ENCODE results near the gene PRRG2. TPM values are rescaled to one million over a fixed set of nuclear protein-coding genes. Genes with fewer than 3 reads are reported as not detected.

PRRG2 gene
- total RNA-seq, 2 experiments from 2014 or later: 1.5 TPM

DNA sequence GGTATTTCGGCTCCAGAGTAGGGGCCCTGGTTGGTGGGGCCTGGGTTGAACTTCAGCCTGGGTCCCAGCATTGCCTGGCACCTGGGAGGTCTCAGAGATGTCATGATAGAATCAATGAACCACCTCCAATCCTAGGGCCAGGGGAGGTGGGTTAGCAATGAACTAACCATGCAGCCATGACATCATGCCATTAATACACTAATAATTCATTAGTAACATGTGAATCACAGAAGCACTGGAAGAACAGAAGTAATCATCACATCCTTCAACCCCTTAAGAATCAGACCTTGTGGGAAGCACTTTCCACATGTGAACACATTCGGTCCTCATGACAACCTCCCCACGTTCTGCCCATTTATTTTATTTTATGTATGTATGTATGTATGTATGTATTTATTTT is 7.7 kb upstream of the PRRG2 start:
- H3K27me3 Mint-ChIP-seq: no peaks in the 10 kb centered on the region
- intact Hi-C loops (cut with micrococcal nuclease): no loop called here
- peaks cover 13% of the 10 kb centered on the region for H3K36me3 Mint-ChIP-seq (ENCODE audit: low read depth)
- CTCF ChIA-PET: interaction anchor here (1.2 to 9.1 kb wide), 4 partner anchors 11 to 67 kb away, joined by 3 to 185 read pairs (median 44); no protein-coding TSS in a partner anchor
- TF ChIP-seq, protein P1, sequence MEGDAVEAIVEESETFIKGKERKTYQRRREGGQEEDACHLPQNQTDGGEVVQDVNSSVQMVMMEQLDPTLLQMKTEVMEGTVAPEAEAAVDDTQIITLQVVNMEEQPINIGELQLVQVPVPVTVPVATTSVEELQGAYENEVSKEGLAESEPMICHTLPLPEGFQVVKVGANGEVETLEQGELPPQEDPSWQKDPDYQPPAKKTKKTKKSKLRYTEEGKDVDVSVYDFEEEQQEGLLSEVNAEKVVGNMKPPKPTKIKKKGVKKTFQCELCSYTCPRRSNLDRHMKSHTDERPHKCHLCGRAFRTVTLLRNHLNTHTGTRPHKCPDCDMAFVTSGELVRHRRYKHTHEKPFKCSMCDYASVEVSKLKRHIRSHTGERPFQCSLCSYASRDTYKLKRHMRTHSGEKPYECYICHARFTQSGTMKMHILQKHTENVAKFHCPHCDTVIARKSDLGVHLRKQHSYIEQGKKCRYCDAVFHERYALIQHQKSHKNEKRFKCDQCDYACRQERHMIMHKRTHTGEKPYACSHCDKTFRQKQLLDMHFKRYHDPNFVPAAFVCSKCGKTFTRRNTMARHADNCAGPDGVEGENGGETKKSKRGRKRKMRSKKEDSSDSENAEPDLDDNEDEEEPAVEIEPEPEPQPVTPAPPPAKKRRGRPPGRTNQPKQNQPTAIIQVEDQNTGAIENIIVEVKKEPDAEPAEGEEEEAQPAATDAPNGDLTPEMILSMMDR (IDR thresholded peaks at IDR 0.05): no peak
- H3K4me3 Mint-ChIP-seq: no peak overlapping the region
- DNase-seq (no peak), ATAC-seq (no peak)
- POLR2A ChIA-PET: interaction anchor here (0.6 to 1.7 kb wide), 3 partner anchors 27 to 62 kb away, joined by 3 read pairs; no protein-coding TSS in a partner anchor
- no peak overlapping the region for H3K27ac Mint-ChIP-seq
- no peaks in the 10 kb centered on the region for H3K9me3 Mint-ChIP-seq
- peaks cover 37% of the 10 kb centered on the region for H3K4me1 Mint-ChIP-seq (ENCODE audit: low read depth)

DNA sequence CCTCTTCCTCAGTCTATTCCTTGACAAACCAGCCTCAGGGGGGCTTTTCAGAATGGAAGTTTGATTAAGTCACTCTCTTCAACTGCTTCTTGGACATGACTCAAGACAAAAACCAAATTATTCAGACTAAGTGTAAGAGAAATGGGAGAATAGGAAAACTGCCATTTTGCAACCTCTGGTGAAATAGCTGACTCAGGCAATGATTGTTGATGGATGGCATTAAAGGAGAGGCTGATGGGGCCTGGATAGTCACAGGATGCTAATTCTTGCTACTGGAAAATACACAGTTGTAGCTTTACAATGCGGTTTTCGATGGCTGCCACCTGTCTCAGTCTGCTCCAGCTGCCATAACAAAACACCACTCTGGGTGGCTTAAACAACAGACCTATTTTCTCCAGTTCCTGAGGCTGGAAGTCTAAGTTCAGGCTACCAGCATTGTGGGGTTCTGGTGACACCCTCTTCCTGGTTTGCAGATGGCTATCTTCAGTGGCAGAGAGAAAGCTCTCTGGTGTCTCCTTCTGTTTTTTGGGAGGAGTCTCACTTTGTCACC is 6.8 kb upstream of the PRRG2 start:
- no peak for DNase-seq
- TF ChIP-seq, protein P1 (IDR thresholded peaks at IDR 0.05): no peak
- Mint-ChIP-seq H3K27me3 (no peaks in the 10 kb centered on the region), H3K36me3 (ENCODE audit: low read depth) (peaks cover 13% of the 10 kb centered on the region), H3K27ac (peak overlapping the region; percentile 32), H3K9me3 (no peaks in the 10 kb centered on the region), H3K4me3 (no peak overlapping the region), H3K4me1 (ENCODE audit: low read depth) (peaks cover 40% of the 10 kb centered on the region)
- POLR2A ChIA-PET: interaction anchor here (0.7 to 1.9 kb wide), 3 partner anchors 15 to 63 kb away, joined by 3 to 5 read pairs (median 3); no protein-coding TSS in a partner anchor
- intact Hi-C loops (cut with micrococcal nuclease): no loop called here
- ATAC-seq: no peak
- CTCF ChIA-PET: interaction anchor here (1.0 to 9.1 kb wide), 4 partner anchors 12 to 104 kb away, joined by 3 to 185 read pairs (median 44); no protein-coding TSS in a partner anchor

DNA sequence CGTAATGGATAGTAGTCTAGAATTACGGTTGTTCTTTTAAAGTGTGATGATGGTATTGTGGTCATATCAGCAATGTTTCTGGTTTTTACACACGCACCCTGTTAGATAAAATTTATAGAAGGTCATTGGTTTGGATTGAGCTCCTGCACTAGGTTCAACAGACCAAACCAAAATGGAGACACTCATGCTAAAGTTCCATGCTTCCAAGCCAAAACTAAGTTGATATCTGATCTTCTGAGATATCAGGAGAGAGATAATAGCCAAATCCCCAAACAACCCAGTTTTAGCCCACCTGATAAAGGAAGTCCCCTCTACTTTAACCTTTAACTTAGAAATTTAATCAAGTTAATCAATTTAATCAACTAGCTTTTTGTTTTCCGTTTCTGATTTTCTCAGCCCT is 1.9 kb upstream of the PRRG2 start:
- no peak for ATAC-seq
- Mint-ChIP-seq H3K27ac (peak overlapping the region; percentile 90), H3K4me3 (peak overlapping the region; percentile 95), H3K27me3 (no peaks in the 10 kb centered on the region), H3K4me1 (ENCODE audit: low read depth) (peaks cover 33% of the 10 kb centered on the region), H3K9me3 (no peaks in the 10 kb centered on the region), H3K36me3 (ENCODE audit: low read depth) (peaks cover 8% of the 10 kb centered on the region)
- DNase-seq: no peak
- TF ChIP-seq, protein P1 (IDR thresholded peaks at IDR 0.05): no peak
- intact Hi-C loops (cut with micrococcal nuclease): no loop called here
- POLR2A ChIA-PET: interaction anchor here (0.8 to 3.9 kb wide), 12 partner anchors 9 to 102 kb away, joined by 3 to 48 read pairs (median 6); partner anchors contain the start of genes PRMT1, PRR12 and RRAS
- CTCF ChIA-PET: interaction anchor here (0.6 to 4.4 kb wide), 12 partner anchors 9 to 103 kb away, joined by 3 to 32 read pairs (median 4); no protein-coding TSS in a partner anchor

DNA sequence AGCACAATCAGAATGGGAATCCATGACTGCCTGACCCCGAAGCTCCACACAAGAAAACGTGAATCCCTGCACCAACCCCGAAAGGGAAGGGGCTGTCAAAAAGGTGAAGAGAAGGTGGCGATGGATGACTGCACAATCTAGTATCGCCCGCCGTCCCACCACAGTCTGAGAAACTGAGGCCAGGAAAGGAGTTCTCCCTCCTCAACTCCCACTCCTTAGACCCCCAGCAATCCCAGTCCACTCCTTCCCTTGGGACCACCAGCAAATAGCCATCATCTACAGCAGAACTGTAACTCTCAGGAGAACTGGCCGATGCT is 1.2 kb upstream of the PRRG2 start:
- Mint-ChIP-seq H3K36me3 (ENCODE audit: low read depth) (peaks cover 4% of the 10 kb centered on the region), H3K9me3 (no peaks in the 10 kb centered on the region), H3K4me1 (ENCODE audit: low read depth) (peaks cover 32% of the 10 kb centered on the region), H3K27ac (peak overlapping the region; percentile 90), H3K27me3 (no peaks in the 10 kb centered on the region), H3K4me3 (peak overlapping the region; percentile 95)
- POLR2A ChIA-PET: interaction anchor here (0.8 to 3.9 kb wide), 21 partner anchors 10 to 334 kb away, joined by 3 to 48 read pairs (median 4); partner anchors contain the start of genes ALDH16A1, PRMT1, PRR12 and RPS11
- DNase-seq: no peak
- CTCF ChIA-PET: interaction anchor here (0.6 to 4.4 kb wide), 16 partner anchors 10 to 381 kb away, joined by 3 to 32 read pairs (median 4); no protein-coding TSS in a partner anchor
- TF ChIP-seq, protein P1 (IDR thresholded peaks at IDR 0.05): no peak
- ATAC-seq: peak; percentile 6
- intact Hi-C loops (cut with micrococcal nuclease): loop anchor here (1.0 kb wide), 1 partner anchor 10 kb away; no protein-coding TSS in a partner anchor

All from activated CD8-positive, alpha-beta T cell treated with anti-CD3 and anti-CD28 coated beads for 36 hours (primary cell).